Measurements from ENCODE around the gene IFI44. TPM values are rescaled to one million over a fixed set of nuclear protein-coding genes. Genes with fewer than 3 reads are reported as not detected.

The IFI44 gene
- 1 to 10 TPM; 5.9 to 9.0 TPM for total RNA-seq
- 10 to 100 TPM; 10.3 to 17.9 TPM for polyA plus RNA-seq

DNA sequence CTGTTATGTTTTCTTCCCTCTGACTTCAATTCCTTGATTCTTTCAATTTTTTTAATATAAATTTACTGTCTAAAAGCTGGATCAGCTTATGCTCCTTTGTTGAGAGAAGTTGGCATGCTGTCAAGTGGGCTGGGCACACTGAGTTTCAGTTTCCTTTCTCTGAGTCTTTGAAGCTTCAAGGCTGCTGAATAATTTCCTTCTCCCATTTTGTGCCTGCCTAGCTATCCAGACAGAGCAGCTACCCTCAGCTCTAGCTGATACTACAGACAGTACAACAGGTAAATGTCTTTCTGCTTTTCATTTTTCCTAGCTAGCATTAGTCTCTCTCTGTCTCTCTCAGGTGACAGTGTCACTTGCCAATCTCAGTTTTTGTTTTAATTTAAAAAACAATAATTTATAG is at the start of gene IFI44:
TSS of gene IFI44 (plus strand) at position 204 of the 400 bp plus-strand sequence. CDS start 365 bp downstream, outside the sequence.
- H3K36me3 ChIP-seq (ENCODE audit: control insufficient read depth in 4 of 4, insufficient read depth in 3 of 4, low read depth in 1 of 4, low read length in 3 of 4), result peaks cover 0 to 1% (median 0%) of the 10 kb centered on the region in 4 donors
- H3K9me3 ChIP-seq (ENCODE audit: control insufficient read depth in 4 of 4, low read length in 3 of 4), result no peaks in the 10 kb centered on the region
- peak within 1 kb of the TSS; percentile 42 to 76 (median 63) for H3K4me3 ChIP-seq (ENCODE audit: low read depth in 1 of 3, low read length in 3 of 3)
- no peak for TF ChIP-seq ATF3 (IDR thresholded peaks at IDR 0.05)
- TF ChIP-seq RXRA (IDR thresholded peaks at IDR 0.05), result no peak
- peak; percentile 95 for TF ChIP-seq YY1 (IDR thresholded peaks at IDR 0.05)
- TF ChIP-seq TAF1 (conservative IDR thresholded peaks at IDR 0.05), result peak; percentile 94
- TF ChIP-seq GABPA (IDR thresholded peaks at IDR 0.05 in 1 of 2, conservative IDR thresholded peaks at IDR 0.05 in 1 of 2), result peak in 1 of 2 donors; percentile 13
- TF ChIP-seq REST (IDR thresholded peaks at IDR 0.05), result peak; percentile 78
- TF ChIP-seq HNF4A (conservative IDR thresholded peaks at IDR 0.05), result no peak
- H3K4me1 ChIP-seq (ENCODE audit: control insufficient read depth in 4 of 4, insufficient read depth in 4 of 4, low read length in 3 of 4), result peaks cover 0 to 11% (median 4%) of the 10 kb centered on the region in 4 donors
- H3K27me3 ChIP-seq (ENCODE audit: control insufficient read depth in 4 of 4, insufficient read depth in 4 of 4, low read length in 3 of 4), result no peaks in the 10 kb centered on the region
- DNase-seq (ENCODE audit: low spot score), result no peak
- peak within 1 kb of the TSS; percentile 86 to 93 for H3K9ac ChIP-seq (ENCODE audit: low read depth in 1 of 2, low read length in 2 of 2)
- peak within 1 kb of the TSS in 1 of 2 donors; percentile 65 for H3K27ac ChIP-seq (ENCODE audit: low read depth in 1 of 2, low read length in 2 of 2)

- H3K9me3 ChIP-seq (ENCODE audit: control insufficient read depth in 4 of 4, low read length in 3 of 4), result no peaks in the 10 kb centered on the region
- no peak for DNase-seq (ENCODE audit: low spot score)
- H3K4me1 ChIP-seq (ENCODE audit: control insufficient read depth in 4 of 4, insufficient read depth in 4 of 4, low read length in 3 of 4), result no peaks in the 10 kb centered on the region
- H3K4me3 ChIP-seq (ENCODE audit: low read depth in 1 of 3, low read length in 3 of 3), result no peak overlapping the region
- no peak overlapping the region for H3K27ac ChIP-seq (ENCODE audit: low read depth in 1 of 2, low read length in 2 of 2)
- 71% methylated on average over 1 of the region's 1 CpG for WGBS
- no peaks in the 10 kb centered on the region for H3K27me3 ChIP-seq (ENCODE audit: control insufficient read depth in 4 of 4, insufficient read depth in 4 of 4, low read length in 3 of 4)
- no peak for TF ChIP-seq REST (IDR thresholded peaks at IDR 0.05)
- no peak for TF ChIP-seq TAF1 (conservative IDR thresholded peaks at IDR 0.05)
- H3K36me3 ChIP-seq (ENCODE audit: control insufficient read depth in 4 of 4, insufficient read depth in 3 of 4, low read depth in 1 of 4, low read length in 3 of 4), result no peaks in the 10 kb centered on the region
- no peak overlapping the region for H3K9ac ChIP-seq (ENCODE audit: low read depth in 1 of 2, low read length in 2 of 2)
Observed at GRCh38 chr1:78601068-78601467, 48.6 kb upstream of the IFI44 start.

DNA sequence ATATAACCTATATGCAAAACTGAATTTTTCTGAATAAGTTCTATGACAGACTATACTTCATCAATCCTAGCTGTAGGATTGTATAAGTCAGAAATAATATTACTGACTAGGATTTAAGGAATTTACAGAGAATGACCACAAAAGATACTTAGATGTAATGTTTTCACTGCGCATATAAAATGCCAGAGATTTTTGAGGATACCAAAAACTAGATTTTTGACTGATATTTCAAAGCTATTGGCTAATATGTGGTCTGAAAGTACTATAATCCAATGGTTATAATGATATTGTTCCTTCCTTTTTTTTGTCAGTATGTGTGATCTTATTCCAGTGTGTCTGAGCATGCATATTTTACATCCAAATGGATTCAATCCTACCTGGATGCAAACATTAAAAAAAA is 46.4 kb upstream of the IFI44 start:
- no peak for DNase-seq (ENCODE audit: low spot score)
- Histone ChIP-seq H3K9me3 (ENCODE audit: control insufficient read depth in 4 of 4, low read length in 3 of 4) (no peaks in the 10 kb centered on the region), H3K27ac (ENCODE audit: low read depth in 1 of 2, low read length in 2 of 2) (no peak overlapping the region), H3K27me3 (ENCODE audit: control insufficient read depth in 4 of 4, insufficient read depth in 4 of 4, low read length in 3 of 4) (no peaks in the 10 kb centered on the region), H3K36me3 (ENCODE audit: control insufficient read depth in 4 of 4, insufficient read depth in 3 of 4, low read depth in 1 of 4, low read length in 3 of 4) (no peaks in the 10 kb centered on the region), H3K9ac (ENCODE audit: low read depth in 1 of 2, low read length in 2 of 2) (no peak overlapping the region), H3K4me1 (ENCODE audit: control insufficient read depth in 4 of 4, insufficient read depth in 4 of 4, low read length in 3 of 4) (no peaks in the 10 kb centered on the region), H3K4me3 (ENCODE audit: low read depth in 1 of 3, low read length in 3 of 3) (no peak overlapping the region)
- WGBS, result 93% methylated on average over 1 of the region's 1 CpG
- no peak for TF ChIP-seq RAD21 (IDR thresholded peaks at IDR 0.05)
- TF ChIP-seq RXRA (IDR thresholded peaks at IDR 0.05), result no peak
- no peak for TF ChIP-seq JUND (IDR thresholded peaks at IDR 0.05)
- no peak for TF ChIP-seq FOXA2 (IDR thresholded peaks at IDR 0.05)
- no peak for TF ChIP-seq EGR1 (IDR thresholded peaks at IDR 0.05; ENCODE audit: low read depth in 2 of 2)
- TF ChIP-seq ATF3 (IDR thresholded peaks at IDR 0.05), result no peak
- no peak for TF ChIP-seq REST (IDR thresholded peaks at IDR 0.05)
- no peak for TF ChIP-seq HNF4G (IDR thresholded peaks at IDR 0.05)
- TF ChIP-seq MAX (IDR thresholded peaks at IDR 0.05), result no peak
- TF ChIP-seq SP1 (IDR thresholded peaks at IDR 0.05), result no peak
